ENCODE measurements around the gene OPN1MW3. TPM values are rescaled to one million over a fixed set of nuclear protein-coding genes. Genes with fewer than 3 reads are reported as not detected.
"Not testable (repeated sequence)": the region's sequence is repeated elsewhere in the genome, so short reads cannot be mapped to it uniquely, and the experiment has no call there.

The OPN1MW3 gene
- total RNA-seq (2014; rRNA removed; shearing (Covaris generic)): not detected in 2 replicates

GRCh38 chrX:154257282-154257681 lies at the start of gene OPN1MW3:
Gene OPN1MW3, plus strand, starts transcription at chrX:154257582. Its CDS starts 38 bp downstream, at chrX:154257620.
- DNase-seq (ENCODE audit: low spot score): not testable (repeated sequence)

- not testable (repeated sequence) for DNase-seq (ENCODE audit: low spot score)
Measured at GRCh38 chrX:154209670-154210418, 47.5 kb upstream of the OPN1MW3 start.

GRCh38 chrX:154211057-154211456 lies 46.3 kb upstream of the OPN1MW3 start:
- DNase-seq (ENCODE audit: low spot score): not testable (repeated sequence)

GRCh38 chrX:154211499-154211898 lies 45.9 kb upstream of the OPN1MW3 start:
- not testable (repeated sequence) for DNase-seq (ENCODE audit: low spot score)

GRCh38 chrX:154219456-154219855 lies 37.9 kb upstream of the OPN1MW3 start, which contains the start of gene OPN1MW2:
Gene OPN1MW2, plus strand, starts transcription at chrX:154219756. Its CDS starts 60 bp downstream, at chrX:154219816.
- DNase-seq (ENCODE audit: low spot score): not testable (repeated sequence)

- DNase-seq (ENCODE audit: low spot score): not testable (repeated sequence)
Measured at GRCh38 chrX:154225292-154225691, 32.1 kb upstream of the OPN1MW3 start.

- DNase-seq (ENCODE audit: low spot score): not testable (repeated sequence)
Measured at GRCh38 chrX:154226706-154227105, 30.7 kb upstream of the OPN1MW3 start.

- DNase-seq (ENCODE audit: low spot score): not testable (repeated sequence)
Measured at GRCh38 chrX:154231443-154231842, 25.9 kb upstream of the OPN1MW3 start.

- DNase-seq (ENCODE audit: low spot score): not testable (repeated sequence)
Measured at GRCh38 chrX:154233620-154234019, 23.8 kb upstream of the OPN1MW3 start.

GRCh38 chrX:154238939-154239559 lies 18.3 kb upstream of the OPN1MW3 start:
- not testable (repeated sequence) for DNase-seq (ENCODE audit: low spot score)

- DNase-seq (ENCODE audit: low spot score): not testable (repeated sequence)
Measured at GRCh38 chrX:154239982-154240503, 17.3 kb upstream of the OPN1MW3 start.

- DNase-seq (ENCODE audit: low spot score): not testable (repeated sequence)
Measured at GRCh38 chrX:154247377-154248045, 9.9 kb upstream of the OPN1MW3 start.

GRCh38 chrX:154248076-154248475 lies 9.3 kb upstream of the OPN1MW3 start:
- DNase-seq (ENCODE audit: low spot score): not testable (repeated sequence)

- DNase-seq (ENCODE audit: low spot score): not testable (repeated sequence)
Measured at GRCh38 chrX:154258711-154259110, 1.3 kb downstream of the OPN1MW3 start.

GRCh38 chrX:154263072-154263471 lies 5.7 kb downstream of the OPN1MW3 start:
- not testable (repeated sequence) for DNase-seq (ENCODE audit: low spot score)

- not testable (repeated sequence) for DNase-seq (ENCODE audit: low spot score)
Measured at GRCh38 chrX:154269245-154269644, 11.9 kb downstream of the OPN1MW3 start.

- not testable (repeated sequence) for DNase-seq (ENCODE audit: low spot score)
Measured at GRCh38 chrX:154284489-154285338, 27.3 kb downstream of the OPN1MW3 start.

- not testable (repeated sequence) for DNase-seq (ENCODE audit: low spot score)
Measured at GRCh38 chrX:154286406-154286805, 29.0 kb downstream of the OPN1MW3 start.

GRCh38 chrX:154294791-154295574 lies 37.6 kb downstream of the OPN1MW3 start, which contains the start of gene TEX28:
Gene TEX28, minus strand, starts transcription at chrX:154295124. Its CDS starts 3,007 bp downstream, at chrX:154292117.
- no peak for DNase-seq (ENCODE audit: low spot score)
